ENCODE data around the gene ABCC2. TPM values are rescaled to one million over a fixed set of nuclear protein-coding genes. Genes with fewer than 3 reads are reported as not detected.
A peak's percentile ranks its signal among the peaks of the same experiment; 100 is the strongest.
"Not testable (repeated sequence)": the region's sequence is repeated elsewhere in the genome, so short reads cannot be mapped to it uniquely, and the experiment has no call there.

ABCC2 gene
- total RNA-seq: 0.22 TPM
- long read RNA-seq: 0 reads

DNA sequence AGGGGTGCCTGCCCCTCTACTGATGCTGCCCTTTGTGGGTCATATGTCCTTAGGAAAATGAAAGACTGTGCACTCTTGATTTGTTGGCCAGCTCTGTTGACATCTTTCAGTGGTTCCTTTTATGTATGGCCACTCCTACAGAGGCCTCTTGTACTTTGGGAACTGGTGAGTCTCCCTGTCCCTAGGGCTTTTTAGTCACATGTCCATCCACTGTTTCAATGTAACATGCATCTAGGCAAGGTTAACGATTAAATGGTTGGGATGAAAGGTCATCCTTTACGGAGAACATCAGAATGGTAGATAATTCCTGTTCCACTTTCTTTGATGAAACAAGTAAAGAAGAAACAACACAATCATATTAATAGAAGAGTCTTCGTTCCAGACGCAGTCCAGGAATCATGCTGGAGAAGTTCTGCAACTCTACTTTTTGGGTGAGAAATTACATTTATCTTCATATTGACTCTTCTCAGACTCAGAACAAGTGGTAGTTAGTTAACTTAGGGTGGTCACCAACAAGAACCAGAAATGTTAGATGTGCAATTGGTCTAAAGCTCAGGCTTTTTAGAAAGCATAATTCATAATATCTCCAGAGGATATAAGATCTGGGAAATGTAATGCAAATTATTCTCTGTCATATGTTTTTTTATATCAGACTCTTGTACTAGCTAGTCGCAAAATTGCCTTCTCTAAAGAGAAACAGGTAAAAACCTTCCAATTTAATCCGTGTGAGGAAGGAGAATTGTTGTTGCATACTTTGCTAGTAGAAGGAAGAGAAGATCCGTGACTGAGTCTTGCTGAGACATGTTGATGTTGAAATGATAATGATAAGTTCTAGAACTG, at the start of gene ABCC2:
Gene ABCC2 (plus strand): TSS at position 194 of the 840 bp plus-strand sequence. CDS start 205 bp downstream, at position 399.
- no peak within 1 kb of the TSS for H3K4me3 ChIP-seq
- intact Hi-C loops (cut with micrococcal nuclease): no loop called here
- H3K4me1 ChIP-seq: no peaks in the 10 kb centered on the region
- no peaks in the 10 kb centered on the region for H3K27me3 ChIP-seq (ENCODE audit: low read depth)
- no peaks in the 10 kb centered on the region for H3K36me3 ChIP-seq
- no peaks in the 10 kb centered on the region for H3K9me3 ChIP-seq (replicated peaks)
- no peak for TF ChIP-seq CTCF (IDR thresholded peaks at IDR 0.05; ENCODE audit: borderline replicate concordance)
- DNase-seq: no peak
- H3K27ac ChIP-seq (replicated peaks): no peak within 1 kb of the TSS

DNA sequence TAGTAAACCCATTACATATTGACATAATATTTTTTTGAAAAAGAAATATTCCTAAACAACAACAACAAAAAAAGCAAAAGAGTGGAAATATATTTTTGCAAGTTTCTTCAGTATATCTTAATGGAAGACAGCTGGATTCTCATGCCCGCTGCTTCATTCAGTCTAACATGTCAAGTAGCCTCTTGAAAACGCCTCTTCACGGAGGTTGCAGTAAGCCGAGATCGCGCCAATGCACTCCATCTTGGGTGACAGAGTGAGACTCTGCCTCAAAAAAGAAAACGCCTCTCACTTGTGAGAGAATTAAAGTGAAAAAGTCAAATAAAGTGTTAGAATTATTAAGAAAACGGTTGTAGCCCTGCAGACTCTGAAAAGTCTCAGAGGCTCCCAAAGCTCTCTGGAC, 49.1 kb upstream of the ABCC2 start:
- intact Hi-C loops (cut with micrococcal nuclease): no loop called here
- Histone ChIP-seq H3K4me3 (peak overlapping the region; percentile 94), H3K9me3 (replicated peaks) (no peaks in the 10 kb centered on the region), H3K27ac (replicated peaks) (no peak overlapping the region), H3K36me3 (peaks cover 32% of the 10 kb centered on the region), H3K4me1 (peaks cover 52% of the 10 kb centered on the region), H3K27me3 (ENCODE audit: low read depth) (no peaks in the 10 kb centered on the region)
- no peak for TF ChIP-seq CTCF (IDR thresholded peaks at IDR 0.05; ENCODE audit: borderline replicate concordance)
- DNase-seq: no peak

GRCh38 chr10:99734111-99734510, 48.3 kb upstream of the ABCC2 start:
- peaks cover 32% of the 10 kb centered on the region for H3K36me3 ChIP-seq
- intact Hi-C loops (cut with micrococcal nuclease); H3K9me3 ChIP-seq (replicated peaks); H3K4me3 ChIP-seq; DNase-seq; H3K27ac ChIP-seq (replicated peaks); H3K27me3 ChIP-seq (ENCODE audit: low read depth): not testable (repeated sequence)
- peaks cover 52% of the 10 kb centered on the region for H3K4me1 ChIP-seq

- DNase-seq: no peak
- Histone ChIP-seq H3K27me3 (ENCODE audit: low read depth) (no peaks in the 10 kb centered on the region), H3K36me3 (peaks cover 93% of the 10 kb centered on the region), H3K4me3 (no peak overlapping the region), H3K9me3 (replicated peaks) (peaks cover 25% of the 10 kb centered on the region), H3K4me1 (peaks cover 32% of the 10 kb centered on the region), H3K27ac (replicated peaks) (no peak overlapping the region)
- TF ChIP-seq CTCF (IDR thresholded peaks at IDR 0.05; ENCODE audit: borderline replicate concordance): no peak
- intact Hi-C loops (cut with micrococcal nuclease): no loop called here
These were observed 42.2 kb upstream of the ABCC2 start for GRCh38 chr10:99740260-99740659.

GRCh38 chr10:99740933-99741559, 41.4 kb upstream of the ABCC2 start:
- no peak for TF ChIP-seq CTCF (IDR thresholded peaks at IDR 0.05; ENCODE audit: borderline replicate concordance)
- peaks cover 25% of the 10 kb centered on the region for H3K4me1 ChIP-seq
- no peak overlapping the region for H3K4me3 ChIP-seq
- DNase-seq: no peak
- H3K9me3 ChIP-seq (replicated peaks): peaks cover 25% of the 10 kb centered on the region
- peaks cover 100% of the 10 kb centered on the region for H3K36me3 ChIP-seq
- intact Hi-C loops (cut with micrococcal nuclease): no loop called here
- no peak overlapping the region for H3K27ac ChIP-seq (replicated peaks)
- H3K27me3 ChIP-seq (ENCODE audit: low read depth): no peaks in the 10 kb centered on the region

- intact Hi-C loops (cut with micrococcal nuclease): no loop called here
- Histone ChIP-seq H3K4me3 (no peak overlapping the region), H3K27ac (replicated peaks) (no peak overlapping the region), H3K27me3 (ENCODE audit: low read depth) (no peaks in the 10 kb centered on the region), H3K4me1 (peaks cover 21% of the 10 kb centered on the region), H3K9me3 (replicated peaks) (peaks cover 25% of the 10 kb centered on the region), H3K36me3 (peaks cover 100% of the 10 kb centered on the region)
- DNase-seq: no peak
- TF ChIP-seq CTCF (IDR thresholded peaks at IDR 0.05; ENCODE audit: borderline replicate concordance): no peak
These were observed 40.2 kb upstream of the ABCC2 start for GRCh38 chr10:99742254-99742653.

Measured in left ventricle myocardium inferior (tissue), 1 donor.